Osteoblast (primary cell): ENCODE measurements around the gene MXD3. TPM values are rescaled to one million over a fixed set of nuclear protein-coding genes. Genes with fewer than 3 reads are reported as not detected.

ENCODE experiments used
- DNase-seq: peaks from one replicate; pipeline ENCODE4 v3.0.0; 2011; ENCODE audit warnings: low spot score, mixed read lengths; ENCODE audit not compliant: insufficient read length; ENCODE audit errors: missing footprints
- H2AFZ ChIP-seq: 2 replicates; pipeline ENCODE4 v1.6.0; 2011; ENCODE audit warnings: mild to moderate bottlenecking, low read length
- H3K27ac ChIP-seq: 2 replicates; pipeline ENCODE4 v1.5.1; 2011; ENCODE audit warnings: mild to moderate bottlenecking, low read depth, low read length, moderate library complexity
- H3K27me3 ChIP-seq: 2 replicates; pipeline ENCODE4 v1.6.0; 2012; ENCODE audit warnings: mild to moderate bottlenecking, control low read depth, inconsistent platforms, low read length, moderate library complexity; ENCODE audit not compliant: insufficient read depth
- H3K36me3 ChIP-seq: 2 replicates; pipeline ENCODE4 v1.5.1; 2011; ENCODE audit warnings: mild to moderate bottlenecking, low read length, control low read depth, moderate library complexity; ENCODE audit not compliant: insufficient read depth
- H3K4me1 ChIP-seq: 2 replicates; pipeline ENCODE4 v1.5.1; 2011; ENCODE audit warnings: mild to moderate bottlenecking, low read length, control low read depth, moderate library complexity; ENCODE audit not compliant: insufficient read depth
- H3K4me2 ChIP-seq: 2 replicates; pipeline ENCODE4 v1.6.0; 2011; ENCODE audit warnings: mild to moderate bottlenecking, low read length; ENCODE audit not compliant: insufficient read depth
- H3K4me3 ChIP-seq: fragments of 200-600 bp; sonication (generic); 3 replicates; pipeline ENCODE4 v1.5.1; 2012; ENCODE audit warnings: mild to moderate bottlenecking, low read length, inconsistent platforms; ENCODE audit not compliant: insufficient read depth
- H3K79me2 ChIP-seq: 2 replicates; pipeline ENCODE4 v1.6.0; 2012; ENCODE audit warnings: mild to moderate bottlenecking, low read length, control low read depth, inconsistent platforms; ENCODE audit not compliant: insufficient read depth
- H3K9me3 ChIP-seq: 2 replicates; pipeline ENCODE4 v1.5.1; 2011; ENCODE audit warnings: low read depth, low read length, control low read depth
- H4K20me1 ChIP-seq: 2 replicates; pipeline ENCODE4 v1.6.0; 2012; ENCODE audit warnings: mild to moderate bottlenecking, low read length, control low read depth; ENCODE audit not compliant: insufficient read depth
- total RNA-seq: library from RNA; depleted of rRNA; stranded (reverse); fragments of >200 nt; gene quantifications from 2 replicates; pipeline ENCODE4 v1.2.3, GENCODE V29; 2012
- TF ChIP-seq, protein P1 (sequence below): IDR thresholded peaks from 2 replicates; pipeline ENCODE4 v1.5.1; 2011; ENCODE audit warnings: mild to moderate bottlenecking, low read depth, low read length, moderate library complexity; ENCODE audit errors: extremely low read depth

The MXD3 gene
- total RNA-seq, 1 donor = 3.3 TPM

DNA sequence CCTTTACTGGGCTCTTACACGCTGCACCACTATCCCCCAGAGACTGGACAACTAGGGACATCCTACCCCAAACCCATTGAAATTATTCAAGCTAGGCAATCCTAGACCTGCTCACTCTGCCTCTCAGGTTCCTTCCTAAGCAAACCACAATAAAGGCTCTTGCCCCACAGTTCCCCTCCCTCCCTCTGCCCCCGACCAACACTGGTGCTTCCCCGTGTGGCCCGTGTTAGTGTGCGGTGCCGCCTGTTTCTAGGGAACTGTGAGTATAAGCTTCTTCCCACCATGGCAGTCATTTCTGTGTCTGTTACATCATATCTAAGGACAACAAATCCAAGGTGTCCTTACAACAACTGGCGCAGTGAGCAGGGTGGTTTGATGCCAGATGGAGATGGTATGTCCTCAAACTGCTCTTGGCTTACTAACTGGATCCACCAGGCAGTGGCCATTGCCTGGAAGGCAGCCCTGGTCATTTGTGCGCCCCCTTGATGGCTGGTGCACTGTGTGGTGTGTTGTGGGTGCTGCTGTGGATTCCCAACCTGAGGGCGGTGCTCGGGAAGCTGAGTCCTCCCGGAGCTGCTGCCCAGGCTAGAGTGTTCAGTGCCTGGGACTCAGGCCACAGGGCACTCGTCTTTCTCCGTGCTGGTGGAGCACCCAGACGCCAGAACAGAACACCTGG lies 8.4 kb upstream of the MXD3 start:
- peaks cover 2% of the 10 kb centered on the region for H3K79me2 ChIP-seq
- H3K4me2 ChIP-seq = no peak overlapping the region
- H2AFZ ChIP-seq = no peak overlapping the region
- H3K27ac ChIP-seq = no peak overlapping the region
- H3K4me3 ChIP-seq = no peak overlapping the region
- H3K9me3 ChIP-seq = no peaks in the 10 kb centered on the region
- DNase-seq = peak; percentile 3
- no peaks in the 10 kb centered on the region for H3K4me1 ChIP-seq
- H3K27me3 ChIP-seq = no peaks in the 10 kb centered on the region
- H3K36me3 ChIP-seq = no peaks in the 10 kb centered on the region
- TF ChIP-seq, protein P1, sequence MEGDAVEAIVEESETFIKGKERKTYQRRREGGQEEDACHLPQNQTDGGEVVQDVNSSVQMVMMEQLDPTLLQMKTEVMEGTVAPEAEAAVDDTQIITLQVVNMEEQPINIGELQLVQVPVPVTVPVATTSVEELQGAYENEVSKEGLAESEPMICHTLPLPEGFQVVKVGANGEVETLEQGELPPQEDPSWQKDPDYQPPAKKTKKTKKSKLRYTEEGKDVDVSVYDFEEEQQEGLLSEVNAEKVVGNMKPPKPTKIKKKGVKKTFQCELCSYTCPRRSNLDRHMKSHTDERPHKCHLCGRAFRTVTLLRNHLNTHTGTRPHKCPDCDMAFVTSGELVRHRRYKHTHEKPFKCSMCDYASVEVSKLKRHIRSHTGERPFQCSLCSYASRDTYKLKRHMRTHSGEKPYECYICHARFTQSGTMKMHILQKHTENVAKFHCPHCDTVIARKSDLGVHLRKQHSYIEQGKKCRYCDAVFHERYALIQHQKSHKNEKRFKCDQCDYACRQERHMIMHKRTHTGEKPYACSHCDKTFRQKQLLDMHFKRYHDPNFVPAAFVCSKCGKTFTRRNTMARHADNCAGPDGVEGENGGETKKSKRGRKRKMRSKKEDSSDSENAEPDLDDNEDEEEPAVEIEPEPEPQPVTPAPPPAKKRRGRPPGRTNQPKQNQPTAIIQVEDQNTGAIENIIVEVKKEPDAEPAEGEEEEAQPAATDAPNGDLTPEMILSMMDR = no peak
- H4K20me1 ChIP-seq = peaks cover 12% of the 10 kb centered on the region

GRCh38 chr5:177317959-177318377 lies 6.3 kb upstream of the MXD3 start:
- Histone ChIP-seq H2AFZ (no peak overlapping the region), H4K20me1 (peaks cover 15% of the 10 kb centered on the region), H3K4me2 (no peak overlapping the region), H3K27me3 (no peaks in the 10 kb centered on the region), H3K9me3 (no peaks in the 10 kb centered on the region), H3K4me1 (peaks cover 2% of the 10 kb centered on the region), H3K4me3 (no peak overlapping the region), H3K79me2 (no peaks in the 10 kb centered on the region), H3K27ac (no peak overlapping the region), H3K36me3 (no peaks in the 10 kb centered on the region)
- DNase-seq = peak; percentile 94
- TF ChIP-seq, protein P1 = peak; percentile 98

GRCh38 chr5:177316005-177316404 lies 4.3 kb upstream of the MXD3 start:
- Histone ChIP-seq H2AFZ (no peak overlapping the region), H3K79me2 (peaks cover 1% of the 10 kb centered on the region), H3K4me2 (no peak overlapping the region), H3K27me3 (no peaks in the 10 kb centered on the region), H3K4me3 (no peak overlapping the region), H3K27ac (no peak overlapping the region), H3K4me1 (peaks cover 14% of the 10 kb centered on the region), H3K36me3 (no peaks in the 10 kb centered on the region), H4K20me1 (peaks cover 20% of the 10 kb centered on the region), H3K9me3 (no peaks in the 10 kb centered on the region)
- TF ChIP-seq, protein P1 = no peak
- DNase-seq = peak; percentile 13

DNA sequence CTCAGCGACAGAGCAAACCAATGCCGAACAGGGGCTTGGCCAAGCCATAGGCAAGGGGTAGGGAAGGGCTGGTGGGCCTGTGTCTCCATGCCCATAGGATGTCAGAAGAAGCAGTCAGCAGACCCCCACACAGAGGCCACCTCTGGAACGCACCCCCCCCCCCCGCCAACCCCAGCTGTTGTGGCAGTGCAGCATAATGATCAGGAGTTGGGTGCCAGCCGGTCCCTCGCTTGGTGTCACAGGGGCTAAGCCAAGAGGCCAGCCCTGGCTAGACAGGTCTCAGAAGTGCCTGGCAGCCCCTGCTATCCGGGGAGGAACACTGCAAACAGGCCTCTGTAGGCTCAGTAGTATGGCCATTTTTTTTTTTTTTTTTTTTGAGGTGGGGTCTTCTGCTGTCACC lies 3.7 kb upstream of the MXD3 start:
- H3K27ac ChIP-seq = no peak overlapping the region
- H3K36me3 ChIP-seq = no peaks in the 10 kb centered on the region
- H3K4me3 ChIP-seq = no peak overlapping the region
- no peak overlapping the region for H2AFZ ChIP-seq
- H3K4me1 ChIP-seq = peaks cover 20% of the 10 kb centered on the region
- H3K27me3 ChIP-seq = no peaks in the 10 kb centered on the region
- TF ChIP-seq, protein P1 = no peak
- DNase-seq = no peak
- no peak overlapping the region for H3K4me2 ChIP-seq
- no peaks in the 10 kb centered on the region for H3K9me3 ChIP-seq
- peaks cover 26% of the 10 kb centered on the region for H4K20me1 ChIP-seq
- H3K79me2 ChIP-seq = peaks cover 7% of the 10 kb centered on the region
